ENCODE data around the gene PROX2.

The PROX2 gene

DNA sequence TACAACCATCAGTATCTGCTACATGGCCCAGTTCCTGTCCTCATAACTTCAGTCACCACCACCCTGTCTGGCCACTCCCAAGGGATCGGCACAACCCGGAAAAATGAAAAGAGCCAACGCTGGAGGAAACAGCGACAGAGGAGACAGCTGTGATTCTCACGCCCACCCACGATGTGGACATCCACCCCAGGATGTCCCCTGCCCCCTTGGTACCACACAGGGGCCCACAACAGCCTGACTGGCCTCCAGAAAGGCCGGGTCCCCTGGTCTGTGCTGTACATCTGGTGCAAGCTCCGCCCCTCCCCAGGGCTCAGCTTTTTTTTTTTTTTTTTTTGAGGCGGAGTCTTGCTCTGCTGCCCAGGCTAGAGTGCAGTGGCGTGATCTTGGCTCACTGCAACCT is 34.6 kb upstream of the PROX2 start:
- in situ Hi-C loops (cut with MboI; ENCODE audit: low sequenced_read_pairs), result loop anchor here (25.0 kb wide), 1 partner anchor 177 kb away; no protein-coding TSS in a partner anchor

DNA sequence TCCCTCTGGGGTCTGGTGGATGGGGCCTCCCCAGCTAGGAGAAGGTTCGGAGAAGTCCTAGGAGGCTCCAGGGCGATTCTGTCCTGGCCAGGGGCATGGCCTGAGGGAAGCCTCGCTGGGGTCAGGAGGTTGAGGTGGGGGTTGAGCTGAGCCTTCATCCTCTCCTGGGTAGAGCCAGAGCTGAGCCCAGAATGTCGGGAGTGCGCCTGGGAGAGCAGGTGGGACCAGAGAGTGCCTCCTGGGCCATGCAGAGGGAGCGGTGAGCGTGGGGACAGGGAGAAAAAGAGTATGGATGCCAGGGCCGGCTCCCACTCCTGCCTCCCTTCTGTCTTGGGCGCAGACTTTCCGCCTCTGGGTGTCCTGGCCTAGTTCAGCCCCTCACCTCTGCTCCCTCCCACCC is 34.0 kb upstream of the PROX2 start:
- in situ Hi-C loops (cut with MboI; ENCODE audit: low sequenced_read_pairs), result loop anchor here (25.0 kb wide), 1 partner anchor 177 kb away; no protein-coding TSS in a partner anchor

DNA sequence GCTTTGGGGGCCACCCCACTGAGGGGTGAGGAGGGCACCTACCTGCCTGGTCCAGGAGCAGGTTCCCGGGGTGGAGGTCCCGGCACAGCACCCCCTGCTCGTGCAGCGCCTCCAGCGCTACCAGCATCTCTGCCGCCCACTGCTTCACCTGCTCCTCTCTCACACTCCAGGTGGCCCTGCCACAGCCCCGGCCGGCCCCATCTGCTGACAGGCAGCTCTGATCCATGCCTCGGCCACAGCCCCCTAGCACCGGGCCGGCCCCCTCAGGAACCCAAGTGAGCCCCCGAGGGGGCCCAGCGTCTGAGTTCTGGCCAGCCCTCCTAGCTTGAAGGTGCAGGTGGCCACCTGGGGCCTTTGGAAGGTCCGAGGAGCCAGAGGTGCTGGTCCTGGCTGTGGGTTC is 33.6 kb upstream of the PROX2 start:
- in situ Hi-C loops (cut with MboI; ENCODE audit: low sequenced_read_pairs), result loop anchor here (25.0 kb wide), 1 partner anchor 178 kb away; no protein-coding TSS in a partner anchor

DNA sequence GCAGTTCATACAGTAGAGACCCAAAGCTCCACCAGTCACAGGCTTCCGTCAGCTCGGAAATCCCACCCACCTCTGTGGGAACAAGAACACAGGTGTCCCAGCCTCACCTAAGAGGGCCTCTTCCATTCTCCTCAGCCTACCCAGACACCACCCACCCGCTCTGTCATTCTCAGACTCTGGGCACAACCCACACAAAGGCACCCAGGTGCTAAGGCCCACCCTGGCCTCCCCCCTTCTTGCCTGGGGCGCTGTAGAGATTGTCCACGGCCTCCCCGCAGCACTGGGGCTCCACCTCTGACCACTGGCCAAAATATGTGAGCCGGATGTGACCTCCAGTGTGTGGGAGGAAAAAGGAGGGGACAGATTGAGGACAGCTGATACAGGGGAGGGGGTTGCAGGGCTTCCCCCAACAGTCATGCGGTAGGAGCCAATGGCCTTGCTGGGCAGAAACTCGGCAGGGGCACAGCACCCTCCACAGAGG is 33.0 kb upstream of the PROX2 start:
- in situ Hi-C loops (cut with MboI; ENCODE audit: low sequenced_read_pairs), result loop anchor here (25.0 kb wide), 1 partner anchor 178 kb away; no protein-coding TSS in a partner anchor

DNA sequence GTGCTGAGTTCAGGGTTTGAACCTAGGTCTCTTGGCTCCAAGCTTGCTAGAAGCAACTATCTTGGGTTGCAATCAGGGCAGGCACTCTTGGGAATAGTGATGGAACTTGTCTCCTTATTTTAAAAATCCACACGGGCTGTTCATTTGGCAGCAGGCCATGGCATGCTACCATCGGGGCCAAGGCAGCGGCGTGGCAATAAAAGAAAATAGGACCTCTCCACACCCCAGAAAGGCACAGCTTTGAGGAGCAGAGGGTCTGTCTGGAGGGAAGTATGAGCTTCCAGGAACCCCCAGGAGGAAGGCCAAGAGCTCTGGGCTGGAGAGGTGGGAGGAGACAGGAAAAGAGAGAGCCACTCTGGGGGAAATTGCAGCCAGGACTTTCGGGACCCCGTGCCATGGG is 31.8 kb upstream of the PROX2 start:
- in situ Hi-C loops (cut with MboI; ENCODE audit: low sequenced_read_pairs), result loop anchor here (25.0 kb wide), 1 partner anchor 180 kb away; no protein-coding TSS in a partner anchor

DNA sequence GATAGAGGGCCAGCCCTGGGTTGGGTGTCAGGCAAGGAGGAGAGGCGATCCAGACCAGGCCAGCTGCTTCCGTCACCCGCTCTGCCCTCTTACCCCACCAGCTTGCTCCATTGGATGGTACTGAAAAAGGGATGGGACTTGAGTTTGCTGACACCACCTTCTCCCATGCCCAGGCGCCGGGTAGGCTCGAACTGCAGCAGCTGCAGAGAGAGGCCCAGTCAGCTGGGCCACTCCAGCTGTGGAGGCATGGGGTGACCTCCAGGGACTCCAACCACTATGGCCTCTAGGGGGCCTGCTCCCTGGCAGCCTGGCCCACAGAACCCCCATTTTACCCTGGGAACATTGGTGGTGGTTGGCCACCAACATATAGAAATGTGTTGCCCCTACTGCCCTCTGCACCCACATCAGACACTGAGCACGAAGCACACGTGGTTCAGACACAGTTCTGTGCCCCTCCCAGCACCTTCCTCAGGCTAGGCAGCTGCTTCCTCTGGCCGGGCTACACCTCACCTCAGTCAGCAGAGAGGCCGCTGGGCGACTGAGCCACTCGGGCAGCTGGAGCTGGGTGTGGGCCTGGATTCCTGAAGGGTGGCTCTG is 31.1 kb upstream of the PROX2 start:
- in situ Hi-C loops (cut with MboI; ENCODE audit: low sequenced_read_pairs), result loop anchor here (25.0 kb wide), 1 partner anchor 180 kb away; no protein-coding TSS in a partner anchor

DNA sequence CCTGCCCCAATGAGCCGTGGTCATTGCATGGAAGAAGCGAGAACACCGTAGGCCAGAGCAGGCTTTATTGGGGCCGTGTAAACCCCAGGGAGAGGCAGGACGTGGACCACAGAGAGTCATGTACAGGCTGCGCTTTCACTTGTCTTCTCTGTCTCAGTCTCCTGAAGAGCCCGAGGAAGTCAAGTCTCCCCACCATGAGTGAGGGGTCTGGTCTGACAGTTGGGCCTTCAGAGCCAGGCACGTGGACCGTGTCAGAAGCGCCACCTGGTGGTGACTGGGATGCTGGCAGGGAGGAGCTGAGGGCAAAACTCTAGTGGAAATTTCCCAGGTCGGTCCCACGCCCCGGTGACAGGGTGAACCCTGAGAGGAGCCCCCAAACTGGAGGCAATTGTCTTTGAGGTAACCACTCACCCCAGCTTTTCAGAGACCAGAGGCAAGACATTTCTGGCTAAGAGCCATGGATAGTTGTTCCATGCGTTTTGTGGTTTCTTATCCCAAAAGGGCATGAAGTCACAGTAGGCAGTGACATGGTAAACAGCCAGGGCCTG is 29.7 kb upstream of the PROX2 start:
- in situ Hi-C loops (cut with MboI; ENCODE audit: low sequenced_read_pairs), result loop anchor here (25.0 kb wide), 1 partner anchor 182 kb away; no protein-coding TSS in a partner anchor

DNA sequence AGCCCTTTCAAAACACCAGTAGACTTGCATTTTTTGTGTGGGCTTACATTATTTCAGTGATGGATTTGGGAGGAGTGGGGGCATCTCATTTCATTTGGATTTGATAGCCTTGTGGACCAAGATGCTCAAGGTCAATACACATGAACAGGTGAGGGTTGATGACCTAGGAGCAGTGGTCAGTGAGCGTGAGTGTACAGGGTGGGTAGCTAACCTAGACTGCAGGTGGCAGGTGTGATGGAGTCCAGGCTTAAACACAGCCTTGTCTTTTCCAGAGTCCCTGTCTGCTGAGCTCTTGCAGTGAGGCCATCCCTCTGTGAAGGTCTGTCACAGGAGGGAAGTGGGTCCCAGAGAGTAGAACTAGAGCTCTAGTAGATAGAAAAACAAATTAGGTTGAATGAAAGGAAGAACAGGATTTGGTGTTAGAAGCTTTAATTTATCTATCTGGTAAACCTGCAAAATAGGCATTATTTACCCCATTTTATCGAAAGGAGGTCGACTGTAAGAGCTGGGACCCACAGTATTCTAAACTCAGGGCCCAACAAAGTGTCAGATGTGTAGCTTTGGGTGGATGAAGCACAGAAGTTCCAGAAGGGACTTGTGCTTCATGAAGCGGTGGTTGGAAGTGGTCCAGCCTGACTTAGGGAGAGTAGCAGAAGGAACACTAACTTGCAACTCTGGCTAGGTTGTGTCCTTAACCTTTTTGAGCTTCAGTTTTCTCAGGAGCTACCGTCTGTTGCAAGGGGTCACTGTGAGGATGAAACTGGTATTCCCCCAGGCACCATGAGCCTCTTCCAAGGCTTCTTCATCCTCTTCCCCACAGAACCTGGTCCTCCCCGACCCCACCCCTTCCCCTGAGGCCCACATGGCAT is 28.9 kb upstream of the PROX2 start:
- in situ Hi-C loops (cut with MboI; ENCODE audit: low sequenced_read_pairs), result loop anchor here (25.0 kb wide), 1 partner anchor 182 kb away; no protein-coding TSS in a partner anchor

DNA sequence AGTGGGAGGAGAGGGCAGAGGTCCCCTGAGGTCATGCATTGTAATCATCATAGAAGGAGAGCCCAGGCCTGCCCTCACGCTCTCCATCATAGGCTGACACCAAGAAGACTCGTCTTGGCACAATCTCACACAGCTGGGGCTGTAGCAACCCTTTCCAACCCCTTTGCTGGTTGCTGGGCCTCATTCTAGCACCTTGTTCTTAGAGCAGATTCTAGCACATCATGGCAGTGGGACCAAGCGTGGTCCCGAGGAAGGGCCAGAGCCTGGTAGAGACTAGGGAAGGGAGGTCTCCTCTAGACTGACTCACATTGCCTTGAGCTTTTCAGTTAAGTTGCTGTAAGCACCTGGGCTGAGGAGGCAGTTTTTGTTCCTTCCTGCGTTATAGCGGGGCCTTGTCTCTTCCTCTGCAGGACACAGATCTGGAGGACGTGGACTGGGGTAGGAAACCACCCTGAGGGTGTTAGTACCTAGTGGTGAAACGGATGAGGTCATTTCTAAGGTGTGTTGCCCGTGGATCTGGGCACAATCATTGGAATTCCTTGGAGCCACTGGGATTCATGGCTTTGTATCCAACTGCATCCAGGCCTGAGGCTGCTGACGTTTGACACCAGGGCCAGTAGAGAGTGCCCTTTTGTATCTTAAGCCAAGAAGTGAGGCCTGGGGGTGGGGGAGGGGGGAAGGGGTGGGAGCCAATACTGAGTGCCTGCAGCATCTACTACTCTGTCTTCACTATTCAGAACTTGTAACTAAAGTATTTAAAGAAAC is 27.2 kb upstream of the PROX2 start:
- in situ Hi-C loops (cut with MboI; ENCODE audit: low sequenced_read_pairs), result loop anchor here (25.0 kb wide), 1 partner anchor 184 kb away; no protein-coding TSS in a partner anchor

DNA sequence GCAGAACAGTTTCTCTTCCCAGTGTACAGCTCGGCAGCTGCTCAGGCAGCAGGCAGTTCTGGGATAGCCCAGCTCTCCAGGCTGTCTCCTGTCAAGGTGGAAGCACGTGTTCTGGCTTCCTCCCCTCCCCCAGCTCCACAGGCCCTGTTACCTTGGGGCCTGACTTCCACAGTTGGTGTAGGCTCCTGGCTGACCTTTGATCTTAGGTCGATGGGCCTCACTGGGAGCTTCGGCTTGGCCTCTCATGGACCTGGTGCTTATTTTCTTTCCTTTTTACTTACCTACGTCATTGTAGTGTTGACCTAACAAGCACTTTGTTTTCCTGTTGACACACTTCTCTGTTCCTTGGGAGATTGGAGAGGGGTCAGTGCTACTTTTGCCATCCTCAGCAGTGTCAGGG is 22.7 kb upstream of the PROX2 start:
- in situ Hi-C loops (cut with MboI; ENCODE audit: low sequenced_read_pairs), result no loop called here

DNA sequence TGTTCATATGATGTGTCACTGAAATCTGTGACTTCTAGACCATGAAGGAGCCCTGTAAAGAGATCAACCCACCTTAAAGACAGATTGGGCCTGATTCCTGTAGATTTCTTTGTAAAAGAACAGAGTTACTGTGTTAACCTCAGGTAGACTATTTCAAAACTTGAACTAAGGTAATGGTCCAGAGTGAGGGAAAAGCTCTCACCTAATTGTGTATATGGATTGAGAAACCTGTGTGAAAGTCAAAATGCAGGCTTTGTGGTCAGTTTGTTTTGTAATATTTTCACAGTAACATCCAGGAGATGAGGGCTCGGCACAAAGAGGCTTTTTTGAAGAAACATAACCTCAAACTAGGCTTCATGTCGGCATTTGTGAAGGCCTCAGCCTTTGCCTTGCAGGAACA is 22.1 kb upstream of the PROX2 start:
- in situ Hi-C loops (cut with MboI; ENCODE audit: low sequenced_read_pairs), result no loop called here

DNA sequence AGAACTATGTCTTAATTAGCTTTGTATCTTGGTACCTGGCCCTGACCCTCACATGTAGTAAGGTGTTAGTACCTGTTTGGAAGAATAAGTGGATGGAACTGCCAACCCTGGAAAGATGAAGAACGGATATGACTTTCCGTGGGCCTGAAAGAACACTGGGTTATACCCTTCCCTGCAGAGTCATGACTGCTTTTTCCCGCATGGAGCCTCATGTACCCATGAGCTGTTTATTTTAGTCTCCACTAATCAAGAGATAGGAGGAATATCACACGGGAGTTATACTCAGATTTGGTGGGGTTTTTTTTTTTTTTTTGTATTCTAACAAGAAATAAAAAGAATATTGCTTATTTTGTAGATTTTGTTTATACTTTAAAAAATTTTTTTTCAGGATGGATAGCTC is 21.7 kb upstream of the PROX2 start:
- in situ Hi-C loops (cut with MboI; ENCODE audit: low sequenced_read_pairs), result no loop called here

DNA sequence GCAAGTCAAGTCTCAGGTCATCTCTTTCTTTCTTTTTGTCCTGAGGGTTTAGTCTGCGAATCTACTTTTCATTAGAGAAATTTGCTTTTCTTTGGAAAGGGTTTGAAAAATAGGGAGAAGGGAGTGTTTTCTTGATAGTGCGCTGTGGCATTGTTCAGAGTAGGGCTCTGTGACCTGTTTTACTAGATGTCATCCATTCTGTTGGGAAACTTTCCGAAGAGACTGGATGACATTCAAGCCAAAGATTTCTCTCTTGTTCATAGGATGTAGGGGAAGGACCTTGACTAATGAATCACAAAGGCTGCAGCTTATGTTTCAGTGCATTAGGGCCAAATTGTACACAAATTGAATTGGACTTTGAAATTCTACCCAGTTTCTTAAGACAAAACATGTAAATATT is 20.5 kb upstream of the PROX2 start:
- in situ Hi-C loops (cut with MboI; ENCODE audit: low sequenced_read_pairs), result no loop called here

DNA sequence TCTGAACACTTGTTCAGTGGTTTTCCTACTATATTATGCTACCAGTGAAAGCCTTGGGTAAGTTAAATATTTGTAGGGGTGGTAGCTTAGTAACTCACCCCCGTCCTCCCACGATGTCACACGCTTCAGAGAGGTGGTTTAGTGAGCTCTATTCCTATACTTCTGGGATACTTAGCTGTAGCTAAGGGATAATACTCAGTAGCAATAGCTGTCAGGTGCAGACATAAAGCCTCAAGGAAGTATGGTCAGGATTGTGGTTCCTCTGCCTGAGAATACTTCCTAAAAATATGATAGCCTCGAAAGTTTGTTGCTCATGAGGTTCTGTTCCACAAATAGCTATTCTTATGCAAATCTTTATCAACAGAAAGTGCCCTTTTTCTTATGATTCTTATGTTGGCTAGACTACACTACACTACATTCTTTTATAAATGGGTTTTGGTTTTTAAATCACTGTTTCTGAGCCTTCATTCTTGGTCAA is 17.7 kb upstream of the PROX2 start:
- in situ Hi-C loops (cut with MboI; ENCODE audit: low sequenced_read_pairs), result no loop called here

DNA sequence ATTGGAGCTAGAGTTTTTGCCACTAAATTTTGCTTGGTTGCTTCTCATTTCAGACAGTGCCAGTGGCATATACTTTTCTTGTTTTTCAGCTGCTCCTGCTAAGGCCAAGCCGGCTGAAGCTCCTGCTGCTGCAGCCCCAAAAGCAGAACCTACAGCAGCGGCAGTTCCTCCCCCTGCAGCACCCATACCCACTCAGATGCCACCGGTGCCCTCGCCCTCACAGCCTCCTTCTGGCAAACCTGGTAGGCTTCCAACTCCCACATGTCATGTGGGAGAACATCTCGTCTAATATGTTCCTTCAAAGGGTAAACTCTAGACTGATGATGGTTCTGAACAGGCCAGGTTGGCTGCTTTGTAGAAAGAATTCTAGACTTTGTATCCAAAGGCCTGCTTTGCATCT is 16.8 kb upstream of the PROX2 start:
- in situ Hi-C loops (cut with MboI; ENCODE audit: low sequenced_read_pairs), result no loop called here

DNA sequence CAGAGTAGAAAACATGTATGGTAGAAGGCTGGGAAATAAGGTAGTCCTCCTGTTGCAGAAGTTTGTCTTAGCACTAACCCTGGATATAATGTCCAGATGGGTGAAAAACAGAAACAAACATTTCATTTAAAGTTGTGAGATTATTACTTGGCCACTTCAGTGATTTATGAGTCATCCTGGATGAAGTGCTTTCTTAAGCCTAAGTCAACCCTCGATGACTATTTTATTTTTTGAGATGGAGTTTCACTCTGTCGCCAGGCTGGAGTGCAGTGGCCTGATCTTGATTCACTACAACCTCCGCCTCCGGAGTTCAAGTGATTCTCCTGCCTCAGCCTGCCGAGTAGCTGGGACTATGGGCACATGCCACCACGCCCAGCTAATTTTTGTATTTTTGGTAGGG is 15.9 kb upstream of the PROX2 start:
- in situ Hi-C loops (cut with MboI; ENCODE audit: low sequenced_read_pairs), result no loop called here

DNA sequence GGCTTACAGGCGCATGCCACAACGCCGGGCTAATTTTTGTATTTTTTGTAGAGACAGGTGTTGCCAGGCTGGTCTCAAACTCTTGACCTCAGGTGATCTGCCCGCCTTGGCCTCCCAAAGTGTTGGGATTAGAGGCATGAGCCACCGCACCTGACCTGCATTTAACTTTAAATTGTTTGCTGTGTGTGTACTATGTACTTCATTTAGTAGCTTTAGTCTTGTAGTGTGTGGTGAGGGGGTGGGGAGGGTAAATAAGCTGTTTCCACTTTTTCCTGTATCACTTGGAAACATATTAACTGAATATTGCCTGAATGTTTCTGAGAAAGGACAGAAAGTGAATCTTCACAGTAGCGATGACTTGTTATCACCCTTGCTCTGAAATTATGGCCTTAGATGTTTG is 14.3 kb upstream of the PROX2 start:
- in situ Hi-C loops (cut with MboI; ENCODE audit: low sequenced_read_pairs), result no loop called here

DNA sequence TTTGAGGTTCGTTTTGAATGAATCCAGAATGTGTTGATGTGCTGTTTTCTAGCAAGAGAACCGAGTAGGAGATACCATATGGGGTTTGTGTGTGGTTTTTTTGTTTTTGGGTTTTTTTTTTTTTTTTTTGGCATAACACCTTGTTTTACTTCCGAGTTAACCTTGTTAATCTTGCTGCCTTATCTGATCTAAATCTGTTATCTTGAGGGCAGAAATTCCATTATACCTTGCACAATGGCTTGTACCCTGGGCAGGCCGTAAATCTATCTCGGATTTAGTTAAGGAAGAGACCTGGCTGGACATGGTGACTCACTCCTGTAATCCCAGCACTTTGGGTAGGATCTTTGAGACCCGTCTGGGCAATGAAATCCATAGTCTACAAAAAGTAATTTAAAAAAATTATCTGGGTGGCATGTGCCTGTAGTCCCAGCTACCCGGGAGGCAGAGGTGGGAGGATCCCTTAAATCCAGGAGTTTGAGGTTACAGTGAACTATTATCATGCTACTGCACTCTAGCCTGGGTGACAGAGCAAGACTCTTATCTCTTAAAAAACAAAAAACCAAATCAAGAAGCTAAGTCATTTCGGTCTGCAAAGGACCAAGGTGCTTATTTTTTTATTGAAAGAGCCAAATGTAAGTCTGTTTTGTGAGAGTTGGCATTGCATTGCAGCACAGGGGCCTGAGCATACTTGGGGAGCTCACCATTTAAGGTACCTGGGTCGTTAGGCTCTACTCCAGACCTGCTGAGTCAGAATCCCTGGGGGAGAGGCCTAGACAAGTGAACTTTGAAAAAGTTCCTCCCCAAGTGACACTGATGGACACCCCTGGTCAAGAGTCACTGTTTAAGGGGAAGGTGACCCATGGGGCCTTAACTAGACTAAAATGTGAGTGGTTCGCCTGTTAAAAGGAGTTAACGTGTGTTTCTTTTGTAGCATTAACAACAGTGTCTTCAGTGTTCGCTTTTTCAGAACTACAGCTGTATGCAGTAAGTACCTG is 12.5 kb upstream of the PROX2 start:
- in situ Hi-C loops (cut with MboI; ENCODE audit: low sequenced_read_pairs), result no loop called here

DNA sequence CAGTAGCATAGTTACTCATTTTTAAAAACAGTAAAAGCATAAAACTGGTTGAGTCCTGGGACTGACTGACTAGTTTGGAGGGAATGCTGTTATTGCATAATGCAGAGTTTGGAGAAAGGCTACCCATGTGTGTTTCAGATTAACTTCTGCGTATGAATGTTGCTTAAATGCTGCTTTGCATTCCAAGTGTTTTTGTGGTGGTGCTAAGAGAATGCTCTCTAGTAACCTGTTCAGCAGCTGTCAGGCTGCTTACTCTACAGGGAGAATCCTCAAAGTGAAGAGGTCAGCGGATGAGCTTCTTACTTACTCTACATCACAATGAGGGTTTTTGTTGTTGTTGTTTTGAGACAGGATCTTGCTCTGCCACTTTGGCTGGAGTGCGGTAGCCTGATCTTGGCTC is 10.1 kb upstream of the PROX2 start:
- in situ Hi-C loops (cut with MboI; ENCODE audit: low sequenced_read_pairs), result no loop called here

Data from HL-60/S4 treated with retinoic acid at 250 ng/mL for 4 days and 3 days (cell line).